Hepatocyte (in vitro differentiated cells): ENCODE results near the gene KDM4C. TPM values are rescaled to one million over a fixed set of nuclear protein-coding genes. Genes with fewer than 3 reads are reported as not detected.

Experiments used
- DNase-seq: peaks from one replicate; pipeline ENCODE4 v3.0.0-alpha.2; 2016; ENCODE audit warnings: low spot score
- H2AFZ ChIP-seq: fragments of 200-600 bp; sonication (generic); 2 replicates; pipeline ENCODE4 v1.6.0; 2016; ENCODE audit warnings: antibody characterized with exemption, mild to moderate bottlenecking
- H3K27ac ChIP-seq: fragments of 200-600 bp; sonication (generic); 2 replicates; pipeline ENCODE4 v1.5.1; 2016; ENCODE audit warnings: mild to moderate bottlenecking
- H3K27me3 ChIP-seq: fragments of 200-600 bp; sonication (generic); 2 replicates; pipeline ENCODE4 v1.6.1; 2016
- H3K36me3 ChIP-seq: fragments of 200-600 bp; sonication (generic); replicated peaks from 2 replicates; pipeline ENCODE4 v1.5.1; 2016; ENCODE audit warnings: low read depth; ENCODE audit not compliant: insufficient read depth
- H3K4me1 ChIP-seq: fragments of 200-600 bp; sonication (generic); 2 replicates; pipeline ENCODE4 v1.5.1; 2016; ENCODE audit warnings: mild to moderate bottlenecking, moderate library complexity; ENCODE audit not compliant: insufficient read depth
- H3K4me2 ChIP-seq: fragments of 200-600 bp; sonication (generic); 2 replicates; pipeline ENCODE4 v1.6.0; 2016
- H3K4me3 ChIP-seq: fragments of 200-600 bp; sonication (generic); 2 replicates; pipeline ENCODE4 v1.5.1; 2016; ENCODE audit warnings: mild to moderate bottlenecking
- H3K79me2 ChIP-seq: fragments of 200-600 bp; sonication (generic); 2 replicates; pipeline ENCODE4 v1.6.0; 2017; ENCODE audit warnings: mild to moderate bottlenecking
- H3K9me2 ChIP-seq: fragments of 200-600 bp; sonication (generic); replicated peaks from 2 replicates; pipeline ENCODE4 v1.6.0; 2017; ENCODE audit warnings: mild to moderate bottlenecking; ENCODE audit not compliant: insufficient read depth
- H3K9me3 ChIP-seq: fragments of 200-600 bp; sonication (generic); 2 replicates; pipeline ENCODE4 v1.5.1; 2016; ENCODE audit warnings: low read depth, mild to moderate bottlenecking
- H4K20me1 ChIP-seq: fragments of 200-600 bp; sonication (generic); 2 replicates; pipeline ENCODE4 v1.6.0; 2016; ENCODE audit warnings: mild to moderate bottlenecking; ENCODE audit not compliant: insufficient read depth, poor library complexity, severe bottlenecking
- CTCF ChIP-seq: fragments of 200-600 bp; sonication (generic); IDR thresholded peaks from 2 replicates; pipeline ENCODE4 v1.5.1; 2016; ENCODE audit warnings: antibody characterized with exemption, mild to moderate bottlenecking; ENCODE audit not compliant: poor library complexity
- EZH2 ChIP-seq: fragments of 200-600 bp; sonication (generic); IDR thresholded peaks from 2 replicates; pipeline ENCODE4 v1.6.1; 2016; ENCODE audit warnings: antibody characterized with exemption, mild to moderate bottlenecking, borderline replicate concordance
- EZH2phosphoT487 ChIP-seq: fragments of 200-600 bp; sonication (generic); IDR thresholded peaks from one replicate; pipeline ENCODE4 v1.6.1; 2018; ENCODE audit warnings: antibody characterized with exemption, mild to moderate bottlenecking, low read depth, moderate library complexity; ENCODE audit not compliant: unreplicated experiment, severe bottlenecking
- WGBS: methylation state at CpG from one replicate; pipeline ENCODE4 v1.1.6; 2016; ENCODE audit warnings: low lambda C conversion rate; ENCODE audit errors: missing lambda C conversion rate; 5-methylcytosine and 5-hydroxymethylcytosine counted together
- polyA plus RNA-seq: library from polyadenylated mRNA; unstranded; fragments of >200 nt; fragmentation: Nextera tagmentation; extraction: Ambion mirVana; gene quantifications from 2 replicates; pipeline ENCODE4 v1.2.1, GENCODE V29; 2016
- total RNA-seq: library from RNA; depleted of rRNA; stranded (reverse); fragments of >200 nt; gene quantifications from 2 replicates; pipeline ENCODE4 v1.2.3, GENCODE V29; 2014

KDM4C gene
- total RNA-seq (27.3 and 28.7 TPM in 2 replicates), polyA plus RNA-seq (16.1 and 16.2 TPM in 2 replicates)

- Histone ChIP-seq H3K4me3 (peak within 1 kb of the TSS; percentile 86), H3K36me3 (no peaks in the 10 kb centered on the region), H2AFZ (peak within 1 kb of the TSS; percentile 65), H3K4me2 (peak within 1 kb of the TSS; percentile 88), H4K20me1 (no peaks in the 10 kb centered on the region), H3K4me1 (no peaks in the 10 kb centered on the region), H3K9me3 (no peaks in the 10 kb centered on the region), H3K9me2 (no peaks in the 10 kb centered on the region), H3K27ac (peak within 1 kb of the TSS; percentile 96), H3K27me3 (no peaks in the 10 kb centered on the region), H3K79me2 (peaks cover 38% of the 10 kb centered on the region)
- WGBS, result 1% methylated on average over 73 of the region's 80 CpGs
- DNase-seq, result peak; percentile 99
- TF ChIP-seq EZH2phosphoT487, result no peak
- TF ChIP-seq EZH2, result no peak
- TF ChIP-seq CTCF, result no peak
These were observed at the start of gene KDM4C for GRCh38 chr9:6757456-6758247. Gene KDM4C, plus strand, starts transcription at chr9:6757973. Its CDS starts 35,016 bp downstream, at chr9:6792989.

- no peaks in the 10 kb centered on the region for H3K9me2 ChIP-seq
- H3K9me3 ChIP-seq, result no peaks in the 10 kb centered on the region
- no peaks in the 10 kb centered on the region for H3K27me3 ChIP-seq
- no peaks in the 10 kb centered on the region for H3K36me3 ChIP-seq
- DNase-seq, result no peak
- WGBS, result 86% methylated on average over 2 of the region's 2 CpGs
- no peaks in the 10 kb centered on the region for H3K4me1 ChIP-seq
- no peak overlapping the region for H3K4me2 ChIP-seq
- no peak overlapping the region for H2AFZ ChIP-seq
- TF ChIP-seq EZH2 (no peak), EZH2phosphoT487 (no peak), CTCF (no peak)
- H3K27ac ChIP-seq, result no peak overlapping the region
- no peak overlapping the region for H3K4me3 ChIP-seq
- no peaks in the 10 kb centered on the region for H4K20me1 ChIP-seq
- no peaks in the 10 kb centered on the region for H3K79me2 ChIP-seq
These were observed 49.0 kb upstream of the KDM4C start for GRCh38 chr9:6708732-6709131.

- H2AFZ ChIP-seq, result no peak overlapping the region
- H3K9me3 ChIP-seq, result no peaks in the 10 kb centered on the region
- no peak for TF ChIP-seq EZH2
- TF ChIP-seq CTCF, result no peak
- no peak for TF ChIP-seq EZH2phosphoT487
- H3K4me1 ChIP-seq, result no peaks in the 10 kb centered on the region
- no peaks in the 10 kb centered on the region for H4K20me1 ChIP-seq
- H3K27me3 ChIP-seq, result no peaks in the 10 kb centered on the region
- no peak overlapping the region for H3K4me3 ChIP-seq
- H3K79me2 ChIP-seq, result no peaks in the 10 kb centered on the region
- no peaks in the 10 kb centered on the region for H3K36me3 ChIP-seq
- DNase-seq, result no peak
- WGBS, result 80% methylated on average over 3 of the region's 3 CpGs
- H3K4me2 ChIP-seq, result no peak overlapping the region
- no peaks in the 10 kb centered on the region for H3K9me2 ChIP-seq
- H3K27ac ChIP-seq, result no peak overlapping the region
These were observed 46.4 kb upstream of the KDM4C start for GRCh38 chr9:6711403-6711802.
